SIG-M5 treated with dmso at 0.1 percent for 504 hours (cell line): ENCODE data around the gene ATXN10.
"Not testable (repeated sequence)": the region's sequence is repeated elsewhere in the genome, so short reads cannot be mapped to it uniquely, and the experiment has no call there.

Experiments used
- DNase-seq: peaks from one replicate; lab custom pipeline; 2025; ENCODE audit not compliant: unreplicated experiment; lab: John Stamatoyannopoulos, UW

ATXN10 gene

GRCh38 chr22:45783690-45784089 lies 112.1 kb downstream of the ATXN10 start:
- no peak for DNase-seq

GRCh38 chr22:45784357-45785277 lies 113.0 kb downstream of the ATXN10 start:
- DNase-seq = no peak

DNA sequence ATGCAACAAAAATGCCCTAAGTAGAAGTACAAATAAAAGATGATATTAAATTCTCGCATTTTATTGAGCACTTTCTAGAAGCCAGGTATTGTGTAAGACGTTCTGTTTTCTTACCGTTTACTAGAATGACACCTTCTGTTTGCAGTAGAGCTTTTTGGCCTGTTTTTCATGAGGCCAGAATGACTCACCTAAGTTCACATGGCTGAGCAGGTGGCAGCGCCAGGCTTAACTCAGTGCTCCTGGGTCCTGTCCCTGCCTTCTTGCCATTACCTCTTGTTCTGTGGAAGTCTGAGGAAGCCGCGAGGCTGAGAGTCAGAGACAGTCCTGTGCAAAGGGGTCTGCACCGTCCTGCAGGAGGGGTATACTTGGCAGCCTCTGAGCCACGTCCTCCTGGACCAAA lies 113.8 kb downstream of the ATXN10 start:
- DNase-seq = no peak

GRCh38 chr22:45786726-45787125 lies 115.1 kb downstream of the ATXN10 start:
- no peak for DNase-seq

DNA sequence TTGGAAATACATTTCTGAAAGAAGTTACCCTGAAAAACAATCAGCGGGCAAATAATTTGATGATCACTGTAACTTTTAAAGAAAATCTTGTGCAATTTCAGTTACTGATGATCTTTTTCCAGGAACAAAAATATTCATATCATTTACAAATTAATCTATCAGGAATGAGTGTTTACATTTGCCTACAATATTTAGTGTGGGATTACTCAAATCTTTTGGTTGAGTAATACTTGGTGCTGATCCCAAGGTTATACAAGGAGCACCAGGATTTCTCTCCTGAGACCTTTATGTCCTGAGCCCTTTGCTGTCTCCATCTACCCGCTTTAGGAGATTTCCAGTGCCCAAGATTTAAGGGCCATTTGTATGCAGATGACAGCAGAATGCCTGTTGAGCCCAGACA lies 116.1 kb downstream of the ATXN10 start:
- no peak for DNase-seq

DNA sequence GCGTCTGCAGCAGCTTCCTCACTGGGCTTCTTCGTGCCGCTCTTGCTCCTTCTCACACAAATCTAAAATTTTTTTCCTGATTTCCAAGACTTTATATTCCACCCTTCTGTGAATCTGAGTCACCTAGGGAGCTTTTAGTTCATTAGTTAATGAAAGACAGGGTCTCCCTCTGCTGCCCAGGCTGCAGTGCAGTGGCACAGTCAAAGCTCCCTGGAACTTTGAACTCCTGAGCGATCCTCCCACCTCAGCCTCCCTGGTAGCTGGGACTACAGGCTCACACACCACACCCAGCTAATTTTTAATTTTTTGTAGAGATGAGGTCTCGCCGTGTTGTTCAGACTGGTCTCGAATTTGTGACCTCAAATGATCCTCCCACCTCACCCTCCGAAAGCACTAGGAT lies 116.9 kb downstream of the ATXN10 start:
- no peak for DNase-seq

DNA sequence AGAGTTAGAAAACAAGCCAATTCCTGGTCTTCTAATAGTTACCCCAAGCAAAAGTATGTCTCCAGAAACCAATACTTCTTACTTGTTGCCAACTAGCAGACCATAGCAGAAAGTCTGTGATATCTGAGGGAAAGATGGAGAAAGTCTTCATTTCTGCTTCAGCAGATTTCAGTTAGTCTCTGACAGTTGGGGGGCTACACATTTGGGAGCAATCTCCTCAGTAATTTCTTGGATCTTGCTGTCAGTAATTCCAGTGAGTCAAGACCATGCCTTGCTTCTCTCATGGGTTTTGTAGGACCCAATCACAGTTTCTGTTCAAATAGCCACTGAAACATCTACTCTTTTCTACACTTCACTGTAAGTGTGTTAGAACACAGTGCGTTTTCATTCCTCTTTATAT lies 118.8 kb downstream of the ATXN10 start:
- no peak for DNase-seq

GRCh38 chr22:45793161-45793560 lies 121.5 kb downstream of the ATXN10 start:
- no peak for DNase-seq

GRCh38 chr22:45793892-45794291 lies 122.3 kb downstream of the ATXN10 start:
- no peak for DNase-seq

DNA sequence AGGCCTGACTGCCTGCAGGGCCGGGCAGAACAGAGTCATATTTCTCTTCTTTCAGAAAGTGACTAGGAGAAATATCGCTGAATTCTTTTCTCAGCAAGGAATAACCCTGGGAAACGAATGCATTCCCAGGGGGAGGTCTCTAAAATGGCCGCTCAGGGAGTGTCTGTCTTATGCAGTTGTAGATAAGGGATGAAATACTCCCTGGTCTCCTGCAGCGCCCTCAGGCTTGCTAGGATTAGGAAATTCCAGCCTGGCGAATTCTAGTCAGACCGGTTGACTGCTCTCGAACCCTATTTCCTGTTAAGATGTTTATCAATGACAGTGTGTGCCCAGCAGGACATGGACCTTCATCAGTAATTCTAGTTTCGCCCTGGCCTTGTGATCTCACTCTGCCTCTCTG lies 124.4 kb downstream of the ATXN10 start:
- DNase-seq = not testable (repeated sequence)

- DNase-seq = no peak
Observed at GRCh38 chr22:45799291-45799690, 127.7 kb downstream of the ATXN10 start.

DNA sequence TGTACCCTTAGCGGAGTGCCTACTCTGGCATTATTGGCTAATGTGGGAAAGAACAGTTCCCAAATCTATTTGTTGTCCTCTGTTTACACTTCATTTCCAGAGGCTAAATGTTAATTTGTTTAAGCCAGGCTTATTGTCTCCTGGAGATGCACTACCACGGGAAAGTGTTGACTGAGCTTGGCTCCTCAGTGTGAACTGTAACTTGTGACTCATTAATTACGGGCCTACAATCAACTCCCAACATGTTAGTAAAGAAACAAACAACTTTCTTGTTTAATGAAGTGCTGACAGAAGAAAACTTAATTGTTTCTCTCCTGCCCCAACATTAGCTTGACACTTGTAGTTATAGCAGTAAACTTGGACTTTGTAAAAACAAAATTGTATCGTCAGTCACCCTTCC lies 130.4 kb downstream of the ATXN10 start:
- no peak for DNase-seq

GRCh38 chr22:45804319-45804985 lies 132.8 kb downstream of the ATXN10 start:
- no peak for DNase-seq

GRCh38 chr22:45804986-45805325 lies 133.3 kb downstream of the ATXN10 start:
- peak; percentile 51 for DNase-seq

DNA sequence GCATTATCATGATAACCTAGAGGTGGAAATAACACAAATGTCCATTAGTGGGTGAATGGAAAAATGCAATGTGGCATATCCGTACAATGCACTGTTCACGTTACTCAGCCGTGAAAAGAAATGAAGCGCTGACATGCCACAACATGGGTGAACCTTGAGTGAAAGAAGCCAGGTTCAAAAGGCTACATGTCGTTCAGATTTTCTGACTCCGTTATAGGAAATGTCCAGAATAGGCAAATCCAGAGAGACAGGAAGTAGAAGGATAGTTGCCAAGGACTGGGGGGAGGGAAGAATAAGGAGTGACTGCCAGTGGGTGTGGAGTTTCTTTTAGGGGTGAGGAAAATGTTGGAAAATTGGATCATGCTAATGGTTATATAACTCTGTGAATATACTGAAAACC lies 133.8 kb downstream of the ATXN10 start:
- no peak for DNase-seq

DNA sequence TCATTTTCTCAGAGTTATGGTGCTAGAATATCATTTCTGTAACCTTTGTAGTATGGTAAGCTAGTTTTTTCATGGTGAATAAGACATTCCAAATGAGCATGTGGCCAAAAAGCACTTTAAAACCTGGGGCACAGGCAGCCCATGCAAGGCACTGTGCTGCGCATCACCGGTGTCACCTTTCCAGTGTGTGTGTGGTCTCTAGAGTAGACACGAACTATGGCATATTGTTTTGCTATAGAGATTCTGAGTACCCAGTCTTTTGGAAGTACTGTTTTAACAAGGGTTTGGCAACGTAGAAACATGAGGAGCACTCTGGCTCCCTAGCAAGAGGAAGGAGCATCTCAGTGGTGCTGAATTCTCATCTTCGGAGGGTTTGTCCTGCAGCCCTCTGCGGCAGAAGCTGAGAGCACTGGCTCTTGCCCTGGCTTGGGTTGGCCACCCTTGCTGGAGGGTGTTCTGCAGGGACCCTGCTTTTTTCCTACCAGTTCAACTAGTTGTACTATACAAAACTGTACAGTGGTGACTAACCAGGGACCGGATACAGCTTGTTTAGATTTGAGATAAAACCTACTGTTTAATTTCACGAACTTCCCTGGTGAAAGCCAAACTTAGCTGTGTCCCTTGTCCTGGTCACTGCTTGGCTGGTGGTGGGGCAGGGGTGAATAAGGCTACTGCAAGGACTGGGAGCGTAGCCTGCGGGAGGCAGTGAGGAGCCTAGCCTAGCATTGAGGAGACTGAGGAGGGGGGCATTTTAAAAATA lies 135.7 kb downstream of the ATXN10 start:
- DNase-seq = no peak

DNA sequence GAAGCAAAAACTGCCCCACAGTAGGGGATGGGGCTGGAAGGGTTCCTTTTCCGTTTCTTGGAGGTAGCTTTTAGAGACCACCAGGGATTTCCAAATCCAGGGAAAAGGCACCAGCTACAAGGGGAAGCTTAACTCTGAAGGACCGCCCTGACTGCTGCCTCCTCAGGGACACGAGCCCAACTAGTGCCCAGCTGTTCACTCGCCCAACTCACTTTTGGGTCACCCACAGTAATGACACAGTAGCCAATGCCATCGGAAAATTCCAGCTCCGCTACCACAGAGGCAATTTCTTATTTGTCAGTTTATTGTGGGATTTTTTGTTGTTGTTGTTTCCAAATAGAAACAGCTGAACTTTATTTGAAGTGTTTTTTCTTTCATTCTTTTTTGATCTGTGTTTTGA lies 141.3 kb downstream of the ATXN10 start:
- DNase-seq = no peak

DNA sequence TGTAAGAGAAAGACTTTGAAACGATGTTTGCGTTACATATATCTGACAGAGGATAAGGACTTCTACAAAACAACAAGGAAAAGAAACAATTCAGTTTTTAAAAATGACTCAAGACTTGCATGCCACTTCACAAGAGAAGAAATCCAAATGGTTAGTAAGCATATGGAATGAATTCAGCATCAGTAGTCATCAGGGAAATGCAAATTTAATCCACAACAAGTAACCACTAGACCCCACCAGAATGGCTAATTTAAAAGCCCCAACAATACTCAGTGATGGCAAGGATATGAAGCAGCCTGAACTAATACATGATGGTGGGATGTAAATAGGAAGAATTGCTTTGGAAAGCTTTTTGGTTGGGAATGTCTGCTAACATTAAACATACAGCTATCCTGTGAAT lies 142.6 kb downstream of the ATXN10 start:
- DNase-seq = no peak

- DNase-seq = no peak
Observed at GRCh38 chr22:45816776-45817175, 145.1 kb downstream of the ATXN10 start.

GRCh38 chr22:45817745-45818423 lies 146.2 kb downstream of the ATXN10 start:
- no peak for DNase-seq

DNA sequence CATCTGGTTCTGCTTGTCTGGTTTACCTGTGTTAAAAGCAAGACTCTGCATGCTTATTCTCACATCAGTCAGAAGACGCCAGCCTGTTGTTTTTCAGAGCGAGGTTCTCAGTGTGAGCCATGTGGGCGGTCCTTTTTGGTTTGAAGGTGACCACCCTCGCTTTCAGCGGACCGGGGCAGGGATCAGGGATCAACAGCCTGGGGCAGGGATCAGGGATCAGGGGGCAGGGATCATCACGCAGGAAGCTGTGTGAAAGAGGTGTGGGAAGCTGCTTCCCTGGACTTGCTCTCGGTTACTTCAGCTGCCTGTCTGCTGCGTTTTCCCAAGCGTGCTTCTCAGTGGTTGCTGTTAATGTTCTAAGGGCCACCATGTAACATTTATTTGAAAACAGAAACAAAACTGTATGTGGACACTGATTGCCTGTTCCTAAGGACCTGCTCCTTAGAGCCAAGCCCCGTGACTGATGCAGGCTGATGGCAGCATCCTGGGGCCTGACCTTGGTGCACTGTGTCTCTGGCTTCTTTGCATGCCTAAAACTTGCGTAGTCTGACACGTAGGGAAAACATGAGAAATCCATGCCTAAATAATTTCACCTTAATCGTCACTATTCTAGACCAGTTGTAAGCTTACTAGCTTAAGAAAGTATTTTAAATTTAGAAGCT lies 146.9 kb downstream of the ATXN10 start:
- no peak for DNase-seq
